Measurements from ENCODE around the gene PRRT2.

PRRT2 gene

DNA sequence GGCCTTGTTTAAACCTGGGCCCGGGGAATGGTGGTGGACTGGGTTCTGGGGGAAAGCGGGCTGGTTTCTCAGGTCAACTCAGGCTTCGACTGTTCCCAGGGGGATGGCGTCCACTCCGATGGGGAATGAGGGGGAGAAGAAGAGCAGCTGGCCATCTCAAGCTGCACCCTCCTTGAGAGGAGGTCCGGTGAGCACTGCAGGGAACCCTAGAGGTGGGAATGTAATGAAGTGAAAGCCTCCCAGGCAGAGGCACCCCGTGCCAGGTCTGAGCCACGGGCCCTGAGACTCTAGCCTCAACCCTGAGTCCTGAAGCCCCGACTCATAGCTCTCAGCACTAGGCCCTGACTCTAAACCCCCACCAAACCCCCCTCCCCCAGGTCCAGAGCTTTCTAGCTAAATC, 52.2 kb downstream of the PRRT2 start:
- Histone ChIP-seq H3K4me2 (no peak overlapping the region), H3K9ac (no peak overlapping the region), H3K36me3 (peaks cover 20 to 24% (median 23%) of the 10 kb centered on the region in 11 experiments), H3K4me3 (no peak overlapping the region), H3K27ac (no peak overlapping the region; a peak in 1 of 22 replicates), H3K4me1 (peaks cover 14 to 22% (median 18%) of the 10 kb centered on the region in 10 experiments), H3K27me3 (no peaks in the 10 kb centered on the region), H4K20me1 (peaks cover 0 to 27% (median 7%) of the 10 kb centered on the region in 11 experiments; a peak in 7 of 22 replicates), H3K9me3 (replicated peaks in 1 of 11) (no peaks in the 10 kb centered on the region)
- TF ChIP-seq Cebpa-rat (IDR thresholded peaks at IDR 0.05) = no peak
